NB4 (cell line): ENCODE data around the gene RPAP3.
A peak's percentile ranks its signal among the peaks of the same experiment; 100 is the strongest.

Source experiments
- DNase-seq: peaks from one replicate; pipeline ENCODE4 v3.0.0; 2010; ENCODE audit warnings: low read depth
- H3K4me3 ChIP-seq: one replicate; pipeline ENCODE4 v1.5.1; 2011; ENCODE audit warnings: mild to moderate bottlenecking, low read depth, low read length, moderate library complexity
- CTCF ChIP-seq: IDR thresholded peaks from one replicate; pipeline ENCODE4 v1.5.1; 2012; ENCODE audit warnings: low read depth, low read length
- MAX ChIP-seq: IDR thresholded peaks from 2 replicates; pipeline ENCODE4 v1.6.1; 2011; ENCODE audit warnings: low read depth, low read length
- MYC ChIP-seq: IDR thresholded peaks from 2 replicates; pipeline ENCODE4 v1.6.1; 2011; ENCODE audit warnings: low read depth, low read length
- POLR2A ChIP-seq: IDR thresholded peaks from 2 replicates; pipeline ENCODE4 v1.6.1; 2011; ENCODE audit warnings: mild to moderate bottlenecking; ENCODE audit not compliant: insufficient read length; ENCODE audit errors: extremely low read depth

The RPAP3 gene

GRCh38 chr12:47714826-47715386, 9.1 kb upstream of the RPAP3 start:
- DNase-seq: no peak

GRCh38 chr12:47712171-47712570, 6.3 kb upstream of the RPAP3 start:
- H3K4me3 ChIP-seq: no peak overlapping the region
- no peak for TF ChIP-seq POLR2A
- no peak for TF ChIP-seq CTCF
- TF ChIP-seq MYC: no peak
- TF ChIP-seq MAX: no peak
- DNase-seq: no peak

More at GRCh38 chr12:47714826-47715386, 9.1 kb upstream of the RPAP3 start:
- no peak overlapping the region for H3K4me3 ChIP-seq
- no peak for TF ChIP-seq MAX
- no peak for TF ChIP-seq MYC
- no peak for TF ChIP-seq POLR2A
- no peak for TF ChIP-seq CTCF

- DNase-seq: no peak
- TF ChIP-seq MYC: no peak
- no peak for TF ChIP-seq POLR2A
- no peak for TF ChIP-seq MAX
- no peak for TF ChIP-seq CTCF
- H3K4me3 ChIP-seq: no peak overlapping the region
These were observed 5.6 kb upstream of the RPAP3 start for GRCh38 chr12:47711448-47711847.

- no peak for DNase-seq
- no peak for TF ChIP-seq MYC
- no peak for TF ChIP-seq POLR2A
- TF ChIP-seq CTCF: no peak
- TF ChIP-seq MAX: no peak
- H3K4me3 ChIP-seq: no peak overlapping the region
These were observed 4.4 kb upstream of the RPAP3 start for GRCh38 chr12:47710278-47710677.

- peak; percentile 36 for DNase-seq
- H3K4me3 ChIP-seq: no peak overlapping the region
- TF ChIP-seq MYC (no peak), CTCF (no peak), MAX (no peak), POLR2A (no peak)
These were observed 3.8 kb upstream of the RPAP3 start for GRCh38 chr12:47709671-47710070.

GRCh38 chr12:47709237-47709636, 3.4 kb upstream of the RPAP3 start:
- DNase-seq: no peak
- TF ChIP-seq POLR2A (no peak), CTCF (no peak), MAX (no peak), MYC (no peak)

More at GRCh38 chr12:47709237-47709636, 3.4 kb upstream of the RPAP3 start:
- H3K4me3 ChIP-seq: no peak overlapping the region
